GM19239 (cell line): ENCODE measurements around the gene RNU1-1.
"Not testable (repeated sequence)": the region's sequence is repeated elsewhere in the genome, so short reads cannot be mapped to it uniquely, and the experiment has no call there.

ENCODE experiments used
- DNase-seq: peaks from one replicate; pipeline ENCODE4 v3.0.0; 2011; ENCODE audit warnings: low spot score; ENCODE audit not compliant: insufficient read length
- FAIRE-seq: peaks from 2 replicates; lab custom pipeline; 2011; peaks lifted over from hg19 to GRCh38; lab: Jason Lieb, UNC

The RNU1-1 gene

DNA sequence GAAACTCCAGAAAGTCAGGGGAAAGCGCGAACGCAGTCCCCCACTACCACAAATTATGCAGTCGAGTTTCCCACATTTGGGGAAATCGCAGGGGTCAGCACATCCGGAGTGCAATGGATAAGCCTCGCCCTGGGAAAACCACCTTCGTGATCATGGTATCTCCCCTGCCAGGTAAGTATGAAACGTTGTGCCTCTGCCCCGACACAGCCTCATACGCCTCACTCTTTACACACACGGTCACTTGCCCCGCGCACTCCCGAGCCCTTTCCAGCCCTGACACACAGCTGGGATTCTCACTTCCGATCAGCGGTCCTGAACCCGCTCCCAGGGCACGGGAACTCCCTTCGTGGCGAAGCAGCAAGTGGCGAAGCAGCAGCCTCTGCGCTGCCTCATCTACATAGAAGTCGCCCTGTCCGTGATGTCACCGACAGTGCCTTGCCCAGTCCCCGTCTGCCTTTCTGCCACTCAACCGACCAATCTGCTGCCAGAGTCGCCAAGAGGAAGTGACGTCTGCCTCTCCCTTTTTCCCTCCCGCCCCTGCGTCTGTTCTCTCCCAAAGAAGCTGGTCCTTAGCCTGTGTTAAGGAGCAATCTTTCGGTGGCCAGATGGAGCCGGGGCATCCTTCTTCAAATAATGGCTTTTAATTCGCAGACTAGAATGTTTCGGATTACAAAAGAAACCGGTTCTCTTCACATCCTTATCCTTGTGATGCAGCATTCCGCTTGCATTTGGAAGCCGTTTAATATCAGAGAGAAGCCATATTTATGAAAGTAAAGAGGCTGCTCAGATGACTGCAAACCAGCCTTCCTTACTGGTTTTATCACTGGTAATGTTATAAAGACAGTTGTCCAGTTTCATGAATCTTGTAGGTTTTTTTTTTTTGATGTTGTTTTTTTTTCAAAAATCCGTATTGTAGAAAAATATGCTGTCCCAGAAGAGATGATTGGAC lies at the start of gene RNU1-1:
Gene RNU1-1, minus strand, starts transcription at position 179 of the 949 bp plus-strand sequence.
- not testable (repeated sequence) for FAIRE-seq, DNase-seq

DNA sequence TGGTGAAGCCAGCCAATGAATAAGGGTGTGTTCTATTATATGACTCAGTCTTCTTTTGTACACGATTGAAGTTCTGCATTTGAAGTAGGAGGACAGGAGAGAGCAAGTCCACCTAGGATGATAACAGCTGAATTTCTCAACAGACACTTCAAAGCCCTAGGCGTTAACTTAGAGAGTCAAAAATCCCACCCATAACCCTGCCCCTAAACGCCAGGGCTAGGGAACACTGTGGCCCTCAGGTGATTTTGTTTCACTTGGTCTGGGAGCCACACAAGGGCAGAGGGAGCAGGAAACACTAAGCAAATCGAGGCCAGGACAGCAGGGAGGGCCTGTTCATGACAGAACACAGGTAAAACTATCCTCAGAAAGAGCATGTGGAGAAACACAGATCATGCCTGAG lies 47.0 kb upstream of the RNU1-1 start:
- FAIRE-seq, DNase-seq: not testable (repeated sequence)

DNA sequence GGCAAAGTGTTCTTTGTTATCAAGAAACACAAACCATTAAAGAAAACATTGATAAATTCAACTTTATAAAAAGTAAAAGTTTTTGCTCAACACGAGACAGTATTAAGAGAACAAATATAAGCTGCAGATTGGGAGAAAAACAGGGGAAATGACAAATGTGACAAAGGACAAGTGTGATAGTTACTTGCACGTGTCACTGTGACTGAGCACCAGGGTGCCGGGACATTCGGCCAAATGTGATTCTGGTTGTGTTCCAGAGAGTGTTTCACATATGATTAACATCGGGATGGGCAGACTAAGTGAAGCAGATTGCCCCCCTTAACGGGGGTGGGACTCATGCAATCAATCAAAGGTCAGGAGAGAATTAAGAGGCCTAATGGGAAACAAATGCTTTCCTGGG lies 46.4 kb upstream of the RNU1-1 start:
- FAIRE-seq, DNase-seq: not testable (repeated sequence)

GRCh38 chr1:16559688-16560087 lies 45.6 kb upstream of the RNU1-1 start:
- FAIRE-seq, DNase-seq: not testable (repeated sequence)

DNA sequence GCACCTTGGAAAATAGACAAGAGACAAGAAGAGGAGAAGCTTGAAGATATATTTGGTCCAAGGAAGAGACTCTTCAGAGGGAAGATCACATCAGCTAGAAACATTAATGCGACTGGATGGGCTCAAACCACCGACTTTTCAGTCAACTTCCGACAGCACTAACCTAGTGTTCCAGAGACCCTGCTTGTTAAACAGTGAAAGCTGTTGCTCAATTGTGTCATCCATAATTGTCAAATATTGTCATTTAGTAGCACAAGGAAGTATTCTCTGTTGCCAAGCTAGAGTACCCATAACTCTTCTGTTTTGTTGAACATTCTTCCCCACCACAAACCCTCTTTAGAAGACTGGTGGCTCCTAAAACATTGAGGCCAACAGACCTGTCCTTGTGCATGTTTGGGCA lies 42.9 kb upstream of the RNU1-1 start:
- DNase-seq, FAIRE-seq: not testable (repeated sequence)

- not testable (repeated sequence) for DNase-seq, FAIRE-seq
Observed at GRCh38 chr1:16553244-16553643, 39.2 kb upstream of the RNU1-1 start.

GRCh38 chr1:16550212-16550918 lies 36.3 kb upstream of the RNU1-1 start:
- not testable (repeated sequence) for FAIRE-seq, DNase-seq

DNA sequence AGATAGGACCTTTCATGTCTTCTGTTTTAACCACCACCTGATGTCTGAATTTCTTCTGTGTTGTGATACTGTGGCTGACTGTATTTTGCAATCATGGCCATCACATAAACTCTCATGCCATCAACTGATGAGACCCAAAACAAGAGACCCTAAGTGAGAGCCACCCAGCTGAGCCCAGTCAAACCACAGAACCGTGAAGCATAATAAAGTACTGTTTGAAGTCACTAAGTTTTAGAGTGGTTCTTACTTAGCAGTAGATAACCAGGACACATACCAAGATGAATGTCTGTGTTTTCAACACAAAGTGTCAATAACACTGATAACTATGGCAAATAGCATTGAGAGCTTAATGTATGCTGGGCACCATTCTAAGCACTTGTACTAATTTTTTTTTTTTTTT lies 35.5 kb upstream of the RNU1-1 start:
- FAIRE-seq, DNase-seq: not testable (repeated sequence)

- not testable (repeated sequence) for DNase-seq, FAIRE-seq
Observed at GRCh38 chr1:16547502-16548241, 33.6 kb upstream of the RNU1-1 start.

GRCh38 chr1:16545682-16546095 lies 31.6 kb upstream of the RNU1-1 start:
- not testable (repeated sequence) for DNase-seq, FAIRE-seq

DNA sequence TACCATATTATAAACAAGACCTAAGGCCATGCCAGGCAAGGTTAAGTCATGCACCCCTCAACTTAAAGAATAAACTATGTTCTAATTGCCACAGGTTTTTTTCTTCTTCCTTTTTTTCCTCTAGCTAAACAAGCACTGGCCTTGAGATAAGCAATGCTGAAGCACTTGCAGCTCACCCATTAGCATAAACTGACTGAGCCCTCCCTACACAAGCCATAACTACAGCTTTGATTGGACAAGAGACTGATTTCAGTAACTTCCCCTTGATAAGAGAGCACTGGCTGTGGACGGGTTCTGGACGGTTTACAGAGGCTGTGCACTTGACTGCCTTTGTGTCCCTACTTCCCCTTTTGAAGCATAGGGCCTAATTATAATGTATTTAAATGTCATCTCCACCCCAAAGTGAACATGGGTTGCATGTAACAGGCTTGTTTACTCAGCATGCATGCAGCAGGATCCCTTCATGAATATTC lies 26.4 kb upstream of the RNU1-1 start:
- not testable (repeated sequence) for FAIRE-seq, DNase-seq

DNA sequence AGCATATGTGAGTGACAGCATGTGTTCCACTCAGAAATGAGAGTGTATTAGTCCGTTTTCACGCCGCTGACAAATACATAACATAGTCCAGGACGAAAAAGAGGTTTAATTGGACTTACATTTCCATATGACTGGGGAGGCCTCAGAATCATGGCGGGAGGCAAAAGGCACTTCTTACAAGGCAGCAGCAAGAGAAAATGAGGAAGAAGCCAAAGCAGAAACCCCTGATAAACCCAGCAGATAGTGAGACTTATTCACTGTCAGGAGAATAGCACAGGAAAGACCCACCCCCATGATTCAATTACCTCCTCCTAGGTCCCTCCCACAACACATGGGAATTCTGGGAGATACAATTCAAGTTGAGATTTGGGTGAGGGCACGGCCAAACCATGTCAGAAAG lies 23.4 kb upstream of the RNU1-1 start:
- not testable (repeated sequence) for FAIRE-seq, DNase-seq

GRCh38 chr1:16536796-16537195 lies 22.7 kb upstream of the RNU1-1 start:
- not testable (repeated sequence) for DNase-seq, FAIRE-seq

GRCh38 chr1:16535898-16536297 lies 21.8 kb upstream of the RNU1-1 start:
- not testable (repeated sequence) for FAIRE-seq, DNase-seq

DNA sequence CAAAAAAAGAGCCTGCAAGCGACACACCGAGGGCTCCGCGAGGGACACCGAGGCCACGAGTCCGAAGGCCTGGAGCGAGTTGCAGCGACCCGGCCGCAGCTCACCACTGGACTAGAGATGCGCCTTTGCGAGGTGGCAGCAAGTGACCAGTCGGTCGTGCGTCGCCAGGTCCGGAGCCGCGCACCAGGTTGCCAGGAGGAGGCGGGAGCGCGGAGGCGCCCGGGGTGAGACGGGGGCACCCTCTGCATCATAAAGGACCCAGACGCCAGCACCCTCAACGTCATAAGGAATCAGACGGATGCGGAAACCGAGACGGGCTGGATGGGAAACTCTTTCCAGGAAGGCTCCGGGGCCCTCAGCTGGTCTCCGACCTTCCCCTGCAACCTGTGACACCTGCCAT lies 21.4 kb upstream of the RNU1-1 start:
- not testable (repeated sequence) for DNase-seq, FAIRE-seq

DNA sequence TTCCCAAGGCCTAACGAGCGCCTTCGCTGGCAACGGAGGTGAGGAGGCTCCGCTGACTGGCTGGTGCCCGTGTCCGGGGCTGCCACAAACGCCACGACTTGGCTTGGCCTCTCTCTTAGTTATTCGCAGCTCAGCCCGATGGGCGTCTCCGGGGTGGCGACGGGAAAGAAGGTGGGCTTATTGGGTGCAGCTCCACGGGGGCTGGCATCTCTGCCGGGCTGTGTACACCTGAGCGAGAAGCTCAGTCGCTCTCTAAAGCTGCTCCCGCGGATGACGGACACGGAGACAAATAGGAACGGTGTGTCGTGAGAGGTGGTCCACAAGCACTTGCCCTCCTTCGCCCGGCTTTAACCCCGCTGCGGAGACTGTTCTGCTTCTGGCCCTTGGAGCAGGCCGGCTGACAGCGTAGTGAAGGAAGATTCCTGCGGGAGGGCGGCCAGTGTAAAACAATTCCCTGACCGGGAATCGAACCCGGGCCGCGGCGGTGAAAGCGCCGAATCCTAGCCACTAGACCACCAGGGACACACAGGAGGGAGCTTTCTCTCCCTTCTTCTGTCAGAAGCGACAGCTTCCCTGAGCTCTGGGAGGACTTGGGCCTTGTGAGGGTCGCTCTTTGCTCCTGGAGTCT lies 20.9 kb upstream of the RNU1-1 start:
- not testable (repeated sequence) for DNase-seq, FAIRE-seq

- not testable (repeated sequence) for FAIRE-seq, DNase-seq
Observed at GRCh38 chr1:16534239-16534828, 20.2 kb upstream of the RNU1-1 start.

GRCh38 chr1:16532235-16532991 lies 18.3 kb upstream of the RNU1-1 start:
- DNase-seq, FAIRE-seq: not testable (repeated sequence)
